K562 (cell line): ENCODE data around the gene RPS10. TPM values are rescaled to one million over a fixed set of nuclear protein-coding genes. Genes with fewer than 3 reads are reported as not detected.

ENCODE experiments used
- CC2D1A ChIP-seq: fragments of 450-650 bp; IDR thresholded peaks from 2 replicates; pipeline ENCODE4 v1.6.1; 2017; ENCODE audit warnings: mild to moderate bottlenecking
- ELF2 ChIP-seq: fragments of 250-450 bp; sonication (Bioruptor Pico); IDR thresholded peaks from 2 replicates; pipeline ENCODE4 v1.5.0; 2021; ENCODE audit warnings: mild to moderate bottlenecking
- ELK3 ChIP-seq: fragments of 450-650 bp; formaldehyde crosslinking; IDR thresholded peaks from 2 replicates; pipeline ENCODE4 v1.4.0; 2020; ENCODE audit warnings: mild to moderate bottlenecking
- GABPA ChIP-seq: fragments of 200-800 bp; sonication (Bioruptor generic); conservative IDR thresholded peaks from 2 replicates; pipeline ENCODE4 v1.6.1; 2016; ENCODE audit warnings: low read depth, missing genetic modification characterization, missing compliant biosample characterization
- KDM5B ChIP-seq: fragments of 200-600 bp; sonication (generic); IDR thresholded peaks from 2 replicates; pipeline ENCODE4 v1.6.1; 2012; ENCODE audit warnings: low read depth, mild to moderate bottlenecking, moderate library complexity, low read length, control low read depth, inconsistent platforms; ENCODE audit not compliant: insufficient replicate concordance
- MBD2 ChIP-seq: sonication (generic); IDR thresholded peaks from 2 replicates; pipeline ENCODE4 v1.6.1; 2016; ENCODE audit warnings: low read depth, borderline replicate concordance
- MEIS2 ChIP-seq: fragments of 450-650 bp; IDR thresholded peaks from 2 replicates; pipeline ENCODE4 v1.6.1; 2014; ENCODE audit warnings: mild to moderate bottlenecking; ENCODE audit not compliant: partially characterized antibody
- MTA3 ChIP-seq: fragments of 450-650 bp; formaldehyde crosslinking; IDR thresholded peaks from 2 replicates; pipeline ENCODE4 v1.6.1; 2017; ENCODE audit warnings: mild to moderate bottlenecking, borderline replicate concordance
- NCOA2 ChIP-seq, 2 experiments: fragments of 450-650 bp; IDR thresholded peaks; 2 replicates each; pipeline ENCODE4 v1.6.1; 2018; ENCODE audit warnings: mild to moderate bottlenecking in 2 of 2, moderate library complexity in 1 of 2; ENCODE audit not compliant: partially characterized antibody in 2 of 2
- SAFB ChIP-seq: fragments of 200-400 bp; formaldehyde crosslinking; IDR thresholded peaks from 2 replicates; pipeline ENCODE4 v1.6.1; 2017; ENCODE audit warnings: low read depth, low read length, borderline replicate concordance
- THRA ChIP-seq: fragments of 450-650 bp; IDR thresholded peaks from 2 replicates; pipeline ENCODE4 v1.6.1; 2017; ENCODE audit warnings: mild to moderate bottlenecking, moderate library complexity
- ZBTB40 ChIP-seq, 2 experiments: fragments of 450-650 bp in 1 of 2; sonication (generic) in 1 of 2; formaldehyde crosslinking in 1 of 2; IDR thresholded peaks; 2 replicates each; pipeline versions ENCODE4 v1.7.1 to v1.9.0; 2016 to 2022; ENCODE audit warnings: inconsistent platforms in 1 of 2, mild to moderate bottlenecking in 1 of 2, missing genetic modification reagents in 1 of 2
- ZKSCAN1 ChIP-seq: fragments of 150-350 bp; IDR thresholded peaks from 2 replicates; pipeline ENCODE4 v1.6.1; 2016; ENCODE audit warnings: low read depth, low read length
- ZNF3 ChIP-seq: fragments of 250-450 bp; sonication (Bioruptor Pico); IDR thresholded peaks from 2 replicates; pipeline ENCODE4 v1.5.0; 2021; ENCODE audit warnings: mild to moderate bottlenecking, moderate library complexity
- ZSCAN32 ChIP-seq: fragments of 450-650 bp; formaldehyde crosslinking; IDR thresholded peaks from 2 replicates; pipeline ENCODE4 v1.4.0; 2020; ENCODE audit warnings: mild to moderate bottlenecking, moderate library complexity
- polyA plus RNA-seq, 8 experiments: library from polyadenylated mRNA; depleted of rRNA in 4 of 8; stranded (reverse) in 5 of 8; unstranded in 3 of 8; fragments of >200 nt; fragmentation: Nextera tagmentation in 2 of 8; fragmentation: Illumina TruSeq in 1 of 8; extraction: Ambion mirVana in 2 of 8; extraction: Trizol in 1 of 8; gene quantifications; 2 replicates each; pipeline versions ENCODE4 v1.2.1 to v1.2.3, GENCODE V29; 2011 to 2014; ENCODE audit warnings: inconsistent platforms in 1 of 8, missing spikeins in 1 of 8
- total RNA-seq, 7 experiments: library from RNA; depleted of rRNA in 6 of 7; stranded (reverse); fragments of >200 nt in 6 of 7; fragmentation: Illumina TruSeq in 2 of 7; extraction: Trizol in 2 of 7; gene quantifications; 2 replicates each; pipeline versions ENCODE4 v1.2.1 to v1.2.3, GENCODE V29; 2011 to 2021; ENCODE audit warnings: low replicate concordance in 1 of 7

Gene RPS10
- total and polyA plus RNA-seq, 9 of the 15 experiments (the other 6 are each of a cell fraction or from before 2014, with no cell fraction given) = 2,680 to 5,251 (median 3,876) TPM

- TF ChIP-seq KDM5B (peak; percentile 89), NCOA2 (IDR thresholded peaks at IDR 0.05; ENCODE audit: partially characterized antibody in 2 of 2) (peak in 1 of 2 experiments; percentile 89), ELK3 (CRISPR knock-in tag) (0 out of 2 replicates have a peak, but pooled peaks have one; percentile 50), ELF2 (CRISPR knock-in tag) (peak; percentile 88), ZBTB40 (IDR thresholded peaks at IDR 0.05) (peak; percentile 80), ZBTB40 (CRISPR knock-in tag; IDR thresholded peaks at IDR 0.05) (no peak), CC2D1A (no peak), GABPA (tag) (peak; percentile 88), THRA (no peak), ZKSCAN1 (peak; percentile 61; the same call in 1 of the 2 replicates), ZNF3 (no peak), MTA3 (peak; percentile 94), SAFB (no peak), MBD2 (peak; percentile 72; the same call in 1 of the 2 replicates), MEIS2 (peak; percentile 57), ZSCAN32 (CRISPR knock-in tag) (0 out of 2 replicates have a peak, but pooled peaks have one; percentile 48)
Measured at GRCh38 chr6:34425498-34426410, at the start of gene RPS10 (continued).
